Chondrocyte (in vitro differentiated cells): ENCODE data around the gene ITGA6. TPM values are rescaled to one million over a fixed set of nuclear protein-coding genes. Genes with fewer than 3 reads are reported as not detected.

Source experiments
- DNase-seq: peaks from one replicate; pipeline ENCODE4 v3.0.0; 2021; ENCODE audit warnings: mixed read lengths, low spot score
- H3K27ac Mint-ChIP-seq: one replicate; pipeline ENCODE4 v1.8.0; 2021; ENCODE audit warnings: mild to moderate bottlenecking, moderate library complexity, mixed read lengths; ENCODE audit not compliant: unreplicated experiment
- H3K27me3 Mint-ChIP-seq: 2 replicates; pipeline ENCODE4 v1.8.0; 2021; ENCODE audit warnings: low read depth, mixed read lengths
- H3K36me3 Mint-ChIP-seq: 2 replicates; pipeline ENCODE4 v1.8.0; 2021; ENCODE audit warnings: low read depth, mixed read lengths
- H3K4me1 Mint-ChIP-seq: 2 replicates; pipeline ENCODE4 v1.8.0; 2021; ENCODE audit warnings: low read depth, mild to moderate bottlenecking, mixed read lengths
- H3K4me3 Mint-ChIP-seq: one replicate; pipeline ENCODE4 v1.8.0; 2021; ENCODE audit warnings: mild to moderate bottlenecking, moderate library complexity, mixed read lengths; ENCODE audit not compliant: unreplicated experiment
- H3K9me3 Mint-ChIP-seq: 2 replicates; pipeline ENCODE4 v1.8.0; 2021; ENCODE audit warnings: low read depth, mixed read lengths
- total RNA-seq: library from RNA; stranded (reverse); gene quantifications from 3 replicates; pipeline ENCODE4 v1.2.1, GENCODE V29; 2021
- TF ChIP-seq, protein P1 (sequence below): fragments of 200-600 bp; sonication (generic); IDR thresholded peaks from 2 replicates; pipeline ENCODE4 v1.5.0; 2021; ENCODE audit warnings: antibody characterized with exemption, mild to moderate bottlenecking, moderate library complexity

The ITGA6 gene
- total RNA-seq, 1 donor from 2014 or later: 5.0 TPM

DNA sequence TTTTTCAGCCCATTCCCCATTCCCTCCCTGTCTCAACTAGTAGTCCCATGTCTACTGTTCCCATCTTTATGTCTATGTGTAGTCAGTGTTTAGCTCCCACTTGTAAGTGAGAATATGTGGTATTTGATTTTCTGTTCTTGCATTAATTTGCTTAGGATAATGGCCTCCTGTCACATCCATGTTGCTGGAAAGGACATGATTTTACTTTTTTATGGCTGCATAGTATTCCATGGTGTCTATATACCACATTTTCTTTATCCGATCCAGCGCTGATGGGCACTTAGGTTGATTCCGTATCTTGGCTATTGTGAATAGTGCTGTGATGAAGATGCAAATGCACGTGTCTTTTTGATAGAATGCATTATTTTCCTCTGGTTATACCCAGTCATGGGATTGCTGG lies 21.7 kb upstream of the ITGA6 start:
- no peak overlapping the region for H3K4me3 Mint-ChIP-seq
- DNase-seq: no peak
- peaks cover 10% of the 10 kb centered on the region for H3K4me1 Mint-ChIP-seq
- H3K9me3 Mint-ChIP-seq: no peaks in the 10 kb centered on the region
- no peak overlapping the region for H3K27ac Mint-ChIP-seq
- TF ChIP-seq, protein P1, sequence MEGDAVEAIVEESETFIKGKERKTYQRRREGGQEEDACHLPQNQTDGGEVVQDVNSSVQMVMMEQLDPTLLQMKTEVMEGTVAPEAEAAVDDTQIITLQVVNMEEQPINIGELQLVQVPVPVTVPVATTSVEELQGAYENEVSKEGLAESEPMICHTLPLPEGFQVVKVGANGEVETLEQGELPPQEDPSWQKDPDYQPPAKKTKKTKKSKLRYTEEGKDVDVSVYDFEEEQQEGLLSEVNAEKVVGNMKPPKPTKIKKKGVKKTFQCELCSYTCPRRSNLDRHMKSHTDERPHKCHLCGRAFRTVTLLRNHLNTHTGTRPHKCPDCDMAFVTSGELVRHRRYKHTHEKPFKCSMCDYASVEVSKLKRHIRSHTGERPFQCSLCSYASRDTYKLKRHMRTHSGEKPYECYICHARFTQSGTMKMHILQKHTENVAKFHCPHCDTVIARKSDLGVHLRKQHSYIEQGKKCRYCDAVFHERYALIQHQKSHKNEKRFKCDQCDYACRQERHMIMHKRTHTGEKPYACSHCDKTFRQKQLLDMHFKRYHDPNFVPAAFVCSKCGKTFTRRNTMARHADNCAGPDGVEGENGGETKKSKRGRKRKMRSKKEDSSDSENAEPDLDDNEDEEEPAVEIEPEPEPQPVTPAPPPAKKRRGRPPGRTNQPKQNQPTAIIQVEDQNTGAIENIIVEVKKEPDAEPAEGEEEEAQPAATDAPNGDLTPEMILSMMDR: no peak
- H3K36me3 Mint-ChIP-seq: no peaks in the 10 kb centered on the region
- no peaks in the 10 kb centered on the region for H3K27me3 Mint-ChIP-seq

DNA sequence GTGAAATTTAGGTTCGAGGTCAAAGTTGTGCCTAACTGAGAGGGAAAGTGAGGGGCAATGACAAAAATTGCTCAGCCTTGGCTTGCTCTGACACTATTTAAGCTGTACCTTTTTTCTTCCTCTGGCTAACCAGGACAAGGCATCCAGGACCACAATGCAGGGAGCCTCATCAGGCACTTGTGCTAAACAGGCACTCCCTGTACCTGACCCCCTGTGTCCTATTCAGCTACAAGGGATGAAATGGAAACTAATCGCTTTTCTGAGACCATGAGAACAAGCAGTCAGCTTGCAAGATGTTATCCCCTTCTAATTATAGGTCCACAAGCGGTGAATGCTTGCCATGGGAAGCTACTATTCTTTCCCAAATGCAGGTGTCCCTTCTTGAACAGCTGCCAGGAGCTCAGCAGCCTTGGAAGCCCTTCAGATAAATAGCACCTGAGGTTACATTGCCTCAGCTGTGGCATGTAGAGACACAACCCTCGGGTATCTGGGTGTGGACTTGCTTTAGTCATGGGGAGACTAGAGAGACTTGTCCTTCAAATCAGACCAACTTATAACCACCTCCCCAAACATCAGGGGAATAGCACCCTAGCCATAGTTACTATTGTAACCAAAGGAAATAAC lies 19.1 kb upstream of the ITGA6 start:
- no peaks in the 10 kb centered on the region for H3K27me3 Mint-ChIP-seq
- no peaks in the 10 kb centered on the region for H3K36me3 Mint-ChIP-seq
- H3K4me3 Mint-ChIP-seq: no peak overlapping the region
- H3K27ac Mint-ChIP-seq: no peak overlapping the region
- no peak for DNase-seq
- no peaks in the 10 kb centered on the region for H3K9me3 Mint-ChIP-seq
- TF ChIP-seq, protein P1: no peak
- H3K4me1 Mint-ChIP-seq: peaks cover 10% of the 10 kb centered on the region

GRCh38 chr2:172409042-172409441 lies 18.3 kb upstream of the ITGA6 start:
- H3K9me3 Mint-ChIP-seq: no peaks in the 10 kb centered on the region
- no peak overlapping the region for H3K4me3 Mint-ChIP-seq
- TF ChIP-seq, protein P1: no peak
- H3K4me1 Mint-ChIP-seq: peaks cover 10% of the 10 kb centered on the region
- H3K27ac Mint-ChIP-seq: no peak overlapping the region
- no peaks in the 10 kb centered on the region for H3K36me3 Mint-ChIP-seq
- H3K27me3 Mint-ChIP-seq: no peaks in the 10 kb centered on the region
- no peak for DNase-seq

- TF ChIP-seq, protein P1: no peak
- Mint-ChIP-seq H3K9me3 (no peaks in the 10 kb centered on the region), H3K4me3 (no peak overlapping the region)
Observed at GRCh38 chr2:172412984-172413492, 14.3 kb upstream of the ITGA6 start.

GRCh38 chr2:172415157-172415864 lies 12.1 kb upstream of the ITGA6 start:
- Mint-ChIP-seq H3K27ac (no peak overlapping the region), H3K27me3 (no peaks in the 10 kb centered on the region), H3K9me3 (no peaks in the 10 kb centered on the region), H3K4me3 (no peak overlapping the region), H3K4me1 (no peaks in the 10 kb centered on the region), H3K36me3 (no peaks in the 10 kb centered on the region)
- TF ChIP-seq, protein P1: no peak
- DNase-seq: no peak

More at GRCh38 chr2:172412984-172413492, 14.3 kb upstream of the ITGA6 start:
- no peak overlapping the region for H3K27ac Mint-ChIP-seq
- H3K27me3 Mint-ChIP-seq: no peaks in the 10 kb centered on the region
- no peaks in the 10 kb centered on the region for H3K36me3 Mint-ChIP-seq
- no peaks in the 10 kb centered on the region for H3K4me1 Mint-ChIP-seq
- no peak for DNase-seq
